ENCODE results near the gene ZNF737. TPM values are rescaled to one million over a fixed set of nuclear protein-coding genes. Genes with fewer than 3 reads are reported as not detected.
"Not testable (repeated sequence)": the region's sequence is repeated elsewhere in the genome, so short reads cannot be mapped to it uniquely, and the experiment has no call there.

ZNF737 gene
- 8.5 and 11.4 TPM in 2 replicates for total RNA-seq

DNA sequence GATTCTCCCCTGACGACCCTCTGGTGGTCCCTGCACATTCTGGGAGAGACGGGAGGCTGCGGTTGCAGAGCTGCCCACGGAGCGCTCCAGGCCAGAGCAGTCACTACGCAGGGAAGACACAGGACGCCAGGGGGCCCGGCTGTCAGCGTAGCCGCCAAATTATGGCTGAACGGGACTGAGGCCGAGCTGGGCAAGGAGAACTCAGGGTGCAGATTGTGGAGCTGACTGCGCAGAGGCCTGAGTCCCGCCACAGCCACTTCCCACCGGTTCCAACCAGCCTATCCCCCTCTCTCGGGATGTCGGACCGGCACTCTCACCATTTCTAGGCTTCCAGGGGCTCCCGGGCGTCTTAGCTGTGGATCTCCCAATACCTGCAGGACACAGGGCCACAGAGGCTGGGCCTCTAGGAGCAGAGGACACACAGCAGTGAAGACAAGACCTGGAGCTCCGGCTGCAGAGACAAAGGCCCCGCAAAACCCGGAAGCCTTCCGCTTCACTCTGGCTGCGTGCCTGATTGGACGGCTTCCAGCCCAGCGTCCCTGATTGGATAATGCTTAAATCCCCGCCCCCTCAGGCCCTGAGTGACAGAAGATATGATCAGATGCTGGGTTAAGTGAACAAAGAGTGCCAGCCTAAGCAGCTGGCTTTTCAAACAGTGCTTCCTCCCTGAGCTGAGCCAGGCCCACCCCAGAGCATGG is at the start of gene ZNF737:
Gene ZNF737, minus strand, starts transcription at position 461 of the 698 bp plus-strand sequence. Its CDS starts 141 bp downstream, at position 320.
- DNase-seq (ENCODE audit: low read depth): peak; percentile 85
- peak within 1 kb of the TSS; percentile 77 for H3K4me3 ChIP-seq (ENCODE audit: low read depth, low read length)
- H3K27me3 ChIP-seq (ENCODE audit: control insufficient read depth, insufficient read depth, low read length): no peaks in the 10 kb centered on the region
- no peaks in the 10 kb centered on the region for H3K36me3 ChIP-seq (ENCODE audit: control insufficient read depth, insufficient read depth, low read length)
- TF ChIP-seq, protein P1, sequence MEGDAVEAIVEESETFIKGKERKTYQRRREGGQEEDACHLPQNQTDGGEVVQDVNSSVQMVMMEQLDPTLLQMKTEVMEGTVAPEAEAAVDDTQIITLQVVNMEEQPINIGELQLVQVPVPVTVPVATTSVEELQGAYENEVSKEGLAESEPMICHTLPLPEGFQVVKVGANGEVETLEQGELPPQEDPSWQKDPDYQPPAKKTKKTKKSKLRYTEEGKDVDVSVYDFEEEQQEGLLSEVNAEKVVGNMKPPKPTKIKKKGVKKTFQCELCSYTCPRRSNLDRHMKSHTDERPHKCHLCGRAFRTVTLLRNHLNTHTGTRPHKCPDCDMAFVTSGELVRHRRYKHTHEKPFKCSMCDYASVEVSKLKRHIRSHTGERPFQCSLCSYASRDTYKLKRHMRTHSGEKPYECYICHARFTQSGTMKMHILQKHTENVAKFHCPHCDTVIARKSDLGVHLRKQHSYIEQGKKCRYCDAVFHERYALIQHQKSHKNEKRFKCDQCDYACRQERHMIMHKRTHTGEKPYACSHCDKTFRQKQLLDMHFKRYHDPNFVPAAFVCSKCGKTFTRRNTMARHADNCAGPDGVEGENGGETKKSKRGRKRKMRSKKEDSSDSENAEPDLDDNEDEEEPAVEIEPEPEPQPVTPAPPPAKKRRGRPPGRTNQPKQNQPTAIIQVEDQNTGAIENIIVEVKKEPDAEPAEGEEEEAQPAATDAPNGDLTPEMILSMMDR (IDR thresholded peaks at IDR 0.05; ENCODE audit: insufficient read depth, low read length, poor library complexity, severe bottlenecking): peak; percentile 34

DNA sequence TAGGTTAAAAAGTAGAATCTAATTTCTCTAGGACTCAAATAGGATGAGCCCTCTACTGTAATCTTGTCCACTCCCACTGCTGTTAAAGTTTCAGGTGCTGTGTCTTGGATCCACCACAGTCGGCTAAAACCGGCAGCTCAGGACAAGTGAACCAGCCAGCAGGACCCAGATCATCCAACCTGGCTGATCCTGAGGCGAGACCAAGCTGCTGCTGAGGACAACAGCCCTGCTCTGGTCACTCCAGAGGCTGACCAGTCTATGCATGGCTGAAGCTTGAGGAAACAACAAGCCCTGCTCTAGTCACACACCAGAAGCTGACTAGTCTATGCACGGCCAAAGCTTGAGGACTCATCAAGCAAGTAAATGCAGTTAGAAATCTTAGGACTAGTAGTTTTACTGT is 49.4 kb upstream of the ZNF737 start:
- DNase-seq (ENCODE audit: low read depth); H3K36me3 ChIP-seq (ENCODE audit: control insufficient read depth, insufficient read depth, low read length); H3K27me3 ChIP-seq (ENCODE audit: control insufficient read depth, insufficient read depth, low read length); H3K4me3 ChIP-seq (ENCODE audit: low read depth, low read length): not testable (repeated sequence)

DNA sequence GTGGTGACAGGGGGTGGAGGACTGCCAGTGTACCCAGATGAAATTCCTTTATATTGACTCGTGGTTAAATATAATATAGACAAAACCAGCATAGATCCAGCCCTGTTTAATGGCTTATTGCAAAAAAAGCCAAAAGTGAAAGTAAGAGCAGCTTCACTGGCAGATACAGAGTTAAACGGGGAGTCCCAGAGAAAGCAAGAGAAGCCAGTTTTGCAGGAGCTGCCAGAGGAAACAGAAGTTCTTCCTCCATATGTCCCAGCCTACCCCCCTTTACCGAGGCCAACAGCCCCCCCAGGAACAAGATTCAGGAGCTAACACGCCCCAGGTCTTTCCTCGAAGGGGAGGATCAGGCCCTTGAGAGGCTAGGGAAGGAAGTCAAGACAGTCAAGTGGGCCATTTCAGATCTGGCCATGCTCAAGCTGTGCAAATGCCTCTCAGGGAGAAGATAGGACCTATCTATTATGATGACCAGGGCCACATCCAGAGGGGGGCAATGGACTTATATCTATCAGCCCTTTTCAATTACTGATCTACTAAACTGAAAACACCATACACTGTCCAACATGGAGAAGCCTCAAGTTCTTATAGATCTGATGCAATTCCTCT is 47.2 kb upstream of the ZNF737 start:
- no peak overlapping the region for H3K4me3 ChIP-seq (ENCODE audit: low read depth, low read length)
- DNase-seq (ENCODE audit: low read depth): no peak
- H3K27me3 ChIP-seq (ENCODE audit: control insufficient read depth, insufficient read depth, low read length): no peaks in the 10 kb centered on the region
- TF ChIP-seq, protein P1 (IDR thresholded peaks at IDR 0.05; ENCODE audit: insufficient read depth, low read length, poor library complexity, severe bottlenecking): no peak
- H3K36me3 ChIP-seq (ENCODE audit: control insufficient read depth, insufficient read depth, low read length): no peaks in the 10 kb centered on the region

DNA sequence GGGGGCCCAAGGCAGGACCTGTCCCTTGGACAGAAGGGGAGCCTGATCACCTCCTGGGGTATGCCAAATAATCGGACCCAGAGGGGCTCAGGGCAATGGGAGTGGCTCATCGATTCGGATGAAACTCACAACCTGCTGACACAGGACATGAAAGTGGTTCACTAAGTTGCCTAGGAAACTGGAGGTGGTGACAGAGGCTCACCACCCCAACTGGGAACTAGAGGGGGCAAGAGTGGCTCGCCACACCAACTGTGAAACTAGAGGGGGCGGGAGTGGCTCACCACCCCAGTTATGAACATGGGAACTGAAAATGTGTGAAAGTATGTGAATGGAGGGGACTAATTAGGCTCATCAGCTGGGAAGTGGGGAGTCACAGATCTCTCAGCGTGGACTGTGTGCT is 46.3 kb upstream of the ZNF737 start:
- DNase-seq (ENCODE audit: low read depth): no peak
- no peak overlapping the region for H3K4me3 ChIP-seq (ENCODE audit: low read depth, low read length)
- TF ChIP-seq, protein P1 (IDR thresholded peaks at IDR 0.05; ENCODE audit: insufficient read depth, low read length, poor library complexity, severe bottlenecking): no peak
- H3K36me3 ChIP-seq (ENCODE audit: control insufficient read depth, insufficient read depth, low read length): no peaks in the 10 kb centered on the region
- H3K27me3 ChIP-seq (ENCODE audit: control insufficient read depth, insufficient read depth, low read length): no peaks in the 10 kb centered on the region

DNA sequence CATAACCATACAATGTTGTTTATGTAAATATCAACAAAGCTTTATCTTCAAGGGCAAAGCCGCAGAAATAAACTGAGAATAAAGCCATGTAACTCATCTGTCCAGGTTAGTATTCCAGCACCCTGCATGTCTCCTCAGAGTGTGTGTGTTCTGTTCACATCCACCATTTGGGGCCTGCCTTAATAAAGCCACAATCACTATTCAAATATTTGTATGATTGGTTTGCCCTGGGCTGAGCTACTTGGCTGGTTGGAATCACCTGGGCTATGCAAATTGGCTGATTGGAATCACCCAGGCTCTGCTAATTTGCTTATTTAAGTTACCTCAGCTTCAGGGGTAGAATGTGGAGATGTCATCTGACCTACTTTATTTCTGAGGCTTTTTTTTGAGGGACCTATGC is 42.4 kb upstream of the ZNF737 start:
- TF ChIP-seq, protein P1 (IDR thresholded peaks at IDR 0.05; ENCODE audit: insufficient read depth, low read length, poor library complexity, severe bottlenecking): no peak
- no peaks in the 10 kb centered on the region for H3K36me3 ChIP-seq (ENCODE audit: control insufficient read depth, insufficient read depth, low read length)
- DNase-seq (ENCODE audit: low read depth): no peak
- no peak overlapping the region for H3K4me3 ChIP-seq (ENCODE audit: low read depth, low read length)
- no peaks in the 10 kb centered on the region for H3K27me3 ChIP-seq (ENCODE audit: control insufficient read depth, insufficient read depth, low read length)

DNA sequence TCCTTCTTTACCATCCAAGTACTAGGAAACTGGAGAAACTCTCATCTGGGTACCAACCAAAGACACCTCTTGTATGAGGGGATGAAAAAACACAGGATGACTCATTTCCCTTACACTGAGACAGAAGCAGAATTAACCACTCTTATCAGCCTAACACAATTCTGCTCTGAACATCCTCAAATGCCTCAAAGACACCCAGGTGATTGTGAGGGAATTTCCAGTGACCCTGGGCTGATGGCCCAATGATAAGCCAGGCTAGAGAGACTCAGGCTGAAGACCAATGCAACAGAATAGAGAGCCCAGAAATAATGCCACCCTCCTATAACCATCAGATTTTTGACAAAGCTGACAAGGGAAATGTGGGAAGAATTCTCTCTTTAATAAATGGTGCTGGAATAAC is 7.0 kb downstream of the ZNF737 start:
- Histone ChIP-seq H3K4me3 (ENCODE audit: low read depth, low read length) (no peak overlapping the region), H3K27me3 (ENCODE audit: control insufficient read depth, insufficient read depth, low read length) (no peaks in the 10 kb centered on the region), H3K36me3 (ENCODE audit: control insufficient read depth, insufficient read depth, low read length) (no peaks in the 10 kb centered on the region)
- no peak for DNase-seq (ENCODE audit: low read depth)
- TF ChIP-seq, protein P1 (IDR thresholded peaks at IDR 0.05; ENCODE audit: insufficient read depth, low read length, poor library complexity, severe bottlenecking): no peak
